GM20000 (cell line): ENCODE measurements around the gene PARVB.

Source experiments
- DNase-seq: peaks from one replicate; pipeline ENCODE4 v3.0.0; 2012; ENCODE audit warnings: low spot score
- CTCF ChIP-seq: IDR thresholded peaks from 2 replicates; pipeline ENCODE4 v1.5.1; 2012; ENCODE audit warnings: mild to moderate bottlenecking, control low read depth; ENCODE audit errors: extremely low read depth, missing control alignments

PARVB gene

DNA sequence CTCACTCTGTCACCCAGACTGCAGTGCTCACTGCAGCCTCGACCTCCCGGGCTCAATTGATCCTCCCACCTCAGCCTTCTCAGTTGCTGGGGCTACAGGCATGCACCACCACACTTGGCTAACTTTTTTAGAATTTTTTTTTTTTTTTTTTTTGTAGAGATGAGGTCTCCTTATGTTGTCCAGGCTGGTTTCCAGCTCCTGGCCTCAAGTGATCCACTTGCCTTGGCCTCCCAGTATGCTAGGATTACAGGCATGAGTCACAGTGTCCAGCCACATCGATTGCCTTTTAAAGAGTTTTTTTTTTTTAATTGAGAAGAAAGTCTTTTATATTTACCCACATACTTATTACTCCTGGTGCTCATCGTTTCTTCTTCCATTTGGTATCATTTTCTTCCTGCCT lies 186.6 kb downstream of the PARVB start:
- TF ChIP-seq CTCF, result no peak
- no peak for DNase-seq

DNA sequence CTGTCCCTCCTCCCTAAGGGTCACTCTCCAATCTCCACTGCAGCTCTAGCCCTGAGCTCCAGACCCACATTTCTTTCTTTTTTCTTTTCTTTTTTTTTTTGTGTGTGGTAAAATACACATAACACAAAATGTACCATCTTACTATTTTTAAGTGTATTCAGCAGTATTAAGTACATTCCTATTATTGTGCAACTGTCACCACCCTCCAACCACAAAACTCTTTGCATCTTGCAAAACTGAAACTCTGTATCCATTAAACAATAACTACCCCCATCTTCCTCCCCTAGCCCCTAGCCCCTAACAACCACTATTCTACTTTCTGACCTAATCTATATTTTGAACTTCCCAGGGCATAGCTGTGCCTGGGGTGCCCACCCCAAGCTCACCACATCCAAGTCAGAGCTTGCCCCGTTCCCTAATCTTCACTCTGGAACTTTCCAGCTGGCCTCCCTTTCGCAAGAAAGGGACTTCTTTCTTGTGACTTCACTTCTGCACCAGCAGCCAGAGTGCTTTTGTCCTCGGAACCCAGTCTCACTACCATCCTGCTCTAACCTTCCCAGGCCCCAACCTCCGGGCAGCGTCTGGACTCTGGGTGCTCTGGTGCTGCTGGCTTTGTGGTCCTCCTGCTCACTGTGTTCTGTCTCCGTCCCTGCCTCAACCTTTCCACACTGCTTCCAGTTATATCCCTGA lies 187.3 kb downstream of the PARVB start:
- DNase-seq, result no peak
- no peak for TF ChIP-seq CTCF

- no peak for TF ChIP-seq CTCF
- no peak for DNase-seq
Measured at GRCh38 chr22:44211946-44212930, 188.1 kb downstream of the PARVB start.

DNA sequence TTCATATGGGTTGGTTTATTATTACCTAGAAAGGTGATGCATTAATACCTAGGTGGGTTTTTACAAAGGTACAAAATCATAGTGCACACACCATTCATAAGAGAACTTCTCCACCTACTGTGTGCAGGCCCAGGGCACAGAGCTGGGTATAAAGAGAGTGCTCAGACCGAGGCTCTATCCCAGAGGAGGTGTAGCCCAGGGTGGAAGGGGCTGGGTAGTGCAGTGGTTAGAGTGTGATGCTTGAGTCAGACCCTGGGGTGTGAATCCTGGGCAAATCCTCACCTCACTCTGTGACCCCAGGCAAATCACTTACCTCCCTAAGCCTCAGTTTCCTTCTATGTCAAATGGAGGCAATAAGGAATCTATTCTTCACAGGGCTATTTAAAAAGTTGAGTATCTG lies 188.8 kb downstream of the PARVB start:
- DNase-seq, result no peak
- no peak for TF ChIP-seq CTCF

- DNase-seq, result no peak
- TF ChIP-seq CTCF, result no peak
Measured at GRCh38 chr22:44213489-44214043, 189.5 kb downstream of the PARVB start.

DNA sequence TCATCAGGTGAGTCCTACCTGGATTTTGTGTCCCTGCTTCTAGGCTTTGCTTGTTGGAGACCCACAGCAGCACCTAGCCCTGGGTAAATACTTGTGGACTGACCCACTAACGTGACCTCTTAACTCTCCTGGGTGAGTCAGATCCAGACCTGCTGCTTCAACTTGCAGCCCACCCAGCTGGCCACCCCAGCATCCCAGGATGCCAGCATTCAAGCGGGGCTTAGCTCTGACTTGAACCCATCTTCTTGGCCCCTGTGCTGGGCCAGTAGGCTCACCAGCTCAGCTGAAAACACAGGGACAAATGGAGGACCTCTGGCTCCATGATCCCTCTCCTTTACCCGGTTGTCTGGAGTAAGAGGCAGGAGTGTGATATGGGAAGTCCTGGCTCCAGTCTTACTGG lies 190.1 kb downstream of the PARVB start:
- peak; percentile 4 for DNase-seq
- TF ChIP-seq CTCF, result no peak

DNA sequence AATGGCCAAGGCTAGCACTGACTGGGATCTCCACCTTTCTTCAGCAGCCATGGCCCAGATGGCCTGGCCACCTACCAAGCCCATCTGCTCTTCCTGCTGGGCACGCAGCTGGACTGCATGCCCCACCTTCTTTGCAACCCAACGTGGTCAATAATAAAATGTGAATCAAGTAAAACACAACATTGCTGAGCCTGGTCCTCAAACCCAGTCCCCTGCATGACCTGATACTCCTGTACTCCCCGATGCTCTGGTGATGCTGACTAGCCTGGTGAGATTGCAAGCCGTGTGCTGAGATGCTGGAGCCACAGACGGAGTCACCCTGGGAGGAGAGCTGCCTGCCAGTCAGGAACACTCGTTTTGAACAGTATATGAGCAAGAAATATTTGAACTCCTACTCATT lies 190.7 kb downstream of the PARVB start:
- TF ChIP-seq CTCF, result no peak
- DNase-seq, result peak; percentile 7
